Suppressor macrophage (primary cell): ENCODE results near the gene PDZRN4.
"Not testable (repeated sequence)": the region's sequence is repeated elsewhere in the genome, so short reads cannot be mapped to it uniquely, and the experiment has no call there.

Experiments used
- DNase-seq, 4 experiments: peaks; one replicate each; pipeline ENCODE4 v3.0.0-alpha.2; 2020 to 2022

PDZRN4 gene

DNA sequence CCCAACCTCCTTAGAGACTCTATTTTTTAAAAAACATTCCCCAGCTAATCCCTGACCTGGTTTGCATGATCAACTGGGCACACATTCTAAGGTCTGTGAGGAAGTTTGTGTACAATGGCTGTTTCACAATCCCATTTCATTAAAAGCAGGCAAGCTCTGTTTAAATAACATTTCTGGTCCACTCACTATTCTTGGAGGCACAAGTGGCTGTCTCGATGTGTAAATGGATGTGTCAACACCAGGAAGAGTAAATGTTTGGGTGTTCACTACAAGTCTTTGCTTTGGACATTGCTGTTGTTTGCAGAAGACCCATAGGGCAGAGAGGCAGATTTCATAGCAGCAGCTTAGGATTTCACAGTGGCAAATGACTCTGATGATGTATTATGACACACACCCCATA lies 98.3 kb downstream of the PDZRN4 start:
- DNase-seq: peak in 3 of 4 experiments; percentile 12 to 29 (median 21)

DNA sequence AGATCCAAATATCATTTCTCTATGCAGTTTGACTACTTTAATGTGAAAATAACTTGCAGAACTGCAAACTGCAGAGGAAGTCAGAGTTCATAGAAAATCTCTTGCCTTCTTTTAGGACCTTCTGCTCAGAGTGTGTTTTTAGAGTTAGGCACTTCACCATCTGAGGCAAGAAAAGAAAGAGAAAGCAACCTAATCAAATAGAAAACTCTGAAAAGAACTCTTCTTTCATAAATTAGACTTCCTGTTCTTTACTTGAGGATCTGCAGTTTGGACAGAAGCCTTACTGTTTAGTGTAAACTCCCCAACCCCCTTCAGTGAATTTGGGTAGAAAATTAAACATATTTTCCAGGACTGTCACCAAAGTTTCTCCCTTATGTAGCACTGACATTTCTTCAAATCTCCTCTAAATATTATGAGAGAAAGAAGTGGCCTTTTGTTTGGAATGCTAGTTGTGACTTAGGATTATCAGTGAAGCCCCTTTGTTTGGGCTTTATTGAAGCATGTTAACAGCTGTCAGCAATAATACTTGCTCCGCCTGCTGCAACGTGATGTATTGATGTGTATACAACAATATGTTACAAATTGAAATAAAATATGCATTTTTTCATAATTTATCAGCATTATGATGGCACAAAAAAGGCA lies 99.5 kb downstream of the PDZRN4 start:
- DNase-seq: peak in 1 of 4 experiments; percentile 6

DNA sequence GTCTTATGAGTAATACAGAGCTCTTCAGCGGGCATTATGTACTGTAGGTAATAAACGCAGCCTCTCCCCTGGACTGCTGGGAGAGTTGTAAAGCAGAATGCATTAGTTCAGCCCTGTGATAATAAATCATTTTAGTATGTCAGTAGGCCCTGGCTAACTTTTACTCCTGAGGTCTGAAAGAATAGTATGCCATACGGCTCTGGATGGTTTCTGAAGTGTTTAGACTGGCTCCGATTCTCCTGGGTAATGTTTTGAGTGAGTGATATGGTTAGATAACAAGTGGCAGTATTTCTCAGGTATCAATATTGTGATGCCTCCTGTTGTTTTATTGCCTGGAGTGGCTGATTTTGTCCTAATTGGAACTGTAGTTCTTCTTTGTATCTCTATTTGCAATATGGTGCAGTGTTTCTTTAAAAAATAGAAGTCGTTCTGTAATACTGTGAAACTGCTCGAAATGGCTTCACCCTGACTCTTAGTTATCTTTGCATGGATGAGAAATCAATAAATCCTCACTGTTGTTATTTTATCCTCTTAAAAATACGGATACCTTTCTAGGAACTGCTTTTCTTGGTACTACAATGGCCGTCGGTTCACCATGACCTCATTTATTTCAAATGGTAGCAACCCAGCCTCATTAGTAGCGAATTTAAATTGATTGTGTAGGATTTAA lies 100.2 kb downstream of the PDZRN4 start:
- no peak for DNase-seq

GRCh38 chr12:41289501-41289900 lies 101.4 kb downstream of the PDZRN4 start:
- DNase-seq: no peak

DNA sequence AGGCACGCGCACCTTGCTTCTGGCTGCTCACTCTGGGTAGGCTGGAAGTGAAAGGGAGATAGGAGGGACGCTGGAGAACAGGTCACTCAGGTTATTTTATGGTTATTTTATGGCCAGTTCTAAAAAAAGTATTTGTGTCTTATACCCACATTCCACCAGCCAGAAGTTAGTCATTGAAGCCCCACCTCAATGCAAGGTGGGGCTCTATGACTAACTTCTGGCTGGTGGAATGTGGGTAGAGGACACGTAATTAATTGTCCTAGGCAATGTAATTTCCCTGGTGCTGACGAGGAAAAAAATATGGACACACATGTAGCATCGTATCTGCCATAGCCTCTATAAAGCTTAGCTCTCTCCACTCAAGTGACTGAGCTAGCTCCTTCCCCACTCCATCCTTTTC lies 104.9 kb downstream of the PDZRN4 start:
- no peak for DNase-seq

GRCh38 chr12:41293461-41293860 lies 105.3 kb downstream of the PDZRN4 start:
- no peak for DNase-seq

- DNase-seq: no peak
These were observed 114.9 kb downstream of the PDZRN4 start for GRCh38 chr12:41302979-41303403.

DNA sequence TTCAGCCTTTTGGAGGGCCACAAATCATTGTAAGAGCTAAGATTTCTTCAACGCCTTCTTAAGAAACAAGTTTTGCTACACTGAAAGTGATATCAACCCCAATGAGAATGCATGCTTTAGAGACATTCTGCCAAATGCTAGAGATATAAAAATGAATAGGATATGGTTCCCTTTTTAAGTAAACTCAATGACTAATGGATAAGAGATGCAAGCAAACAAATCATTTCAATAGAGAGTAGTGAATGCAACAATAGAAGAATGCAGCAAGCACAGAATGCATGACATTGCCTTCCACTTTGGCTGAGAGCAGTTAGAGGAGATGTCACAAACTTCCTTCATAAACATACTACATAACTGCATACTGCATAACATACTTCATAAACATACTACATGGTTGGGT lies 116.4 kb downstream of the PDZRN4 start:
- DNase-seq: no peak

DNA sequence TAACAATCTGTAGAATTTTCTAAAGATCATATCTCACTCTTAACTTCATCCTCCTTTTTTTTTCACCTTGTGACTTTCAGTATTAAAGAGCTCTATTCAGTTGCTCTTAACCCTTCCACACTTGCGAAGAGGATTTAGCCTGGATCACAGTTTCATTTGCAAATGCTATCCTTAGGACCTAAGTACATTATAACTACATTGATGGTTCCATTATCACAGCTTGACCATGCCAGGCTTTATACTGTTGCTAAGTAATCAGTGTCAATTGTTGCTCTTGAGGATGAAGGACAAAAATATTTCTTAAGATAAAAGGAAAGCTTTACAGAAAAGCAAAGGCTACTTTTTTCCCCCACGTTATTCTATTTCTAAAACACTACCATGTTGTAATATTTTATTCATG lies 122.2 kb downstream of the PDZRN4 start:
- no peak for DNase-seq

- DNase-seq: no peak
These were observed 123.8 kb downstream of the PDZRN4 start for GRCh38 chr12:41311883-41312282.

DNA sequence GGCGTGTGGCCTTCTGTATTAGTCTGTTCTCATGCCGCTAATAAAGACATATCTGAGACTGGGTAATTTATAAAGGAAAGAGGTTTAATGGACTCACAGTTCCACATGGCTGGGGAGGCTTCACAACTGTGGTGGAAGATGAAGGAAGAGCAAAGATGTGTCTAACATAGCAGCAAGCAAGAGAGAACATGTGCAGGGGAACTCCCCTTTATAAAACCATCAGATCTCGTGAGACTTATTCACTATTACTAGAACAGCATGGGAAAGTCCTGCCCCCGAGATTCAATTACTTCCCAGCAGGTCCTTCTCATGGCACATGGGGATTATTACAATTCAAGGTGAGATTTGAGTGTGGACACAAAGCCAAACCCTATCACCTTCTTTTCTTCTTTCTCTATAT lies 124.3 kb downstream of the PDZRN4 start:
- not testable (repeated sequence) for DNase-seq

- no peak for DNase-seq
These were observed 137.2 kb downstream of the PDZRN4 start for GRCh38 chr12:41325336-41325735.

GRCh38 chr12:41327096-41327895 lies 139.2 kb downstream of the PDZRN4 start:
- DNase-seq: peak in 2 of 4 experiments; percentile 2 to 8

GRCh38 chr12:41333974-41334373 lies 145.9 kb downstream of the PDZRN4 start:
- DNase-seq: no peak

- DNase-seq: no peak
These were observed 146.3 kb downstream of the PDZRN4 start for GRCh38 chr12:41334390-41334789.

DNA sequence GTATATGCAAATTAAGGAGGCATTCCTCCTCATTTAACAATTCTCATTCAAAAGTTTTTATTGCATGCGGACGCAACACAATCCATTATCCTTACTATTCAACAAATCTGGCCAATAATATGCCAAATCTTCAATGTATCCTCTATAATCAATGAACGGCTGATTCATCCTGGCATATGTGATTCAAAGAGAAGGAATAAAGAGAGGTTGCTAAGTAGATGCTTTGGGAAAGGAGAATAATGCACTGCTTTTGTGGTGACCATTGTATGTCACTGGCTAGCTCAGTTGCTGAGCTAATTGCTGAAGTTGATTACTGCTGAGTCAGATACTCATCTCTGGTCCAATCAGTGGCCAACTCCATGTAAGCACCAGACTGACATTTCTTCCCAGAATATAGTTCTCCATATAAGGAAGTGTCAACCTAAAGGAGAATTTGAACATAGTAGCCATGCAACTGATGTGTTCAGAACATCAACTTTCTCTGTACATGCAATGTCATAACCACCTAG lies 148.0 kb downstream of the PDZRN4 start:
- DNase-seq: no peak

DNA sequence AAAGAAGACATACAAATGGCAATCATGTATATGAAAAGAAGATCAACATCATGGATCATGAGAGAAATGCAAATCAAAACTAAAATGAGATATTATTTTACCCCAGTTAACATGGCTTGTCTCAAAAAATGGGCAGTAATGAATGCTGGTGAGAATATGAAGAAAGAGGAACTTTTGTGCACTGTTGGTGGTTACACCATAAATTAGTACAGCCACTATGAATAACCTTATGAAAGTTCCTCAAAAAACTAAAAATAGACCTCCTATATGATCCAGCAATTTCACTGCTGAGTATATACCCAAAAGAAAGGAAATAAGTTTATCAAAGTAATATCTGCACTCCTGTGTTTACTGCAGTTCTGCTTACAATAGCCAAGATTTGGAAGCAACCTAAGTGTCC lies 151.7 kb downstream of the PDZRN4 start:
- DNase-seq: peak; percentile 18 to 81 (median 62)

DNA sequence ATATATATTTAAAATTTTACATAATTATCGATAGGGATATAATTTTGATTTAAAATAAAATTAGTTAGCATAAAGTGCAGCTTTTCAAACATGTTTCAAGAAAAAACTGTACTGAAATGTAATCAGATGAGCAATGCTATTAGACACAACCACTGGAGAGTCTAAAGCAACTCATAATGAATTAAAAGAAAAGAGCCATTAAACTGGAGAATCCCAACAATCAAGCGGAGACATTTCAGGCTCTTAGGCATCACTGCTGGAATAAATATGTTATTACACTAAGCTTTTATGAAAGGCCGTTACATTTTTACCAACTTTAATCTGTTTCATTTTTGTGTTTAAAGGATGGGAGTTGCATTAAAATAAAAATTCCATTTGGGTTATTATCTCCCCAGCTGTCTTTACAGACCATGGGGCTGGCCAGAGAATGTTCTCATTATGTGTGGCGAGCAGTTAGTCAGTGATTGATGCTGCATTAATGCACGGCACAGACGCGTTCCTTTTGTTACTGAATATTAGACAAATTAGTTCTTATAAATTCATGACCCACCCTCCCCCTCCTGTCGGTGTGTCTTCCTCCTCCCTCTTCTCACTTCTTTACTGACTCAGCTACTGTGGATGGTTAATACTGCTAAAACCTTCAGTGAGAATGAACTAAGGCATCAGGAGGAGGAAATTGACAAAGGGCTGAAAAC lies 156.8 kb downstream of the PDZRN4 start:
- no peak for DNase-seq

DNA sequence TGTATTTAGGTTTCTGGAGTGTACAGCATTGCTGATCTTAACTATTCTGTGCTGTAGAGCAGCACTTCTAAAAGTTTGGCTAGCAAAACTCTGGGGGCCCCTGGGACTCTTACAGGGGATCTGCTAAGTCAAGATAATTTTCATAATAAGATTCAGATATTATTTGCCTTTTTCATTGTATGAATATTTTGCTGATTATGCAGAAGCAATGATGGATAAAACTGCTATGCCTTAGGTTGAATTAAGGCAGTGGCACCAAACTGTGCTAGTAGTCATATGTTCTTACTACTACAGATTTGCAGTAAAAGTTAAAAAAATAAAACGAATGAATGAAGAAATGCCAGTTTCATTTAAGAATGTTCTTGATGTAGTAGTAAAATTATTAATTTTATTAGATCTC lies 160.1 kb downstream of the PDZRN4 start:
- DNase-seq: no peak

DNA sequence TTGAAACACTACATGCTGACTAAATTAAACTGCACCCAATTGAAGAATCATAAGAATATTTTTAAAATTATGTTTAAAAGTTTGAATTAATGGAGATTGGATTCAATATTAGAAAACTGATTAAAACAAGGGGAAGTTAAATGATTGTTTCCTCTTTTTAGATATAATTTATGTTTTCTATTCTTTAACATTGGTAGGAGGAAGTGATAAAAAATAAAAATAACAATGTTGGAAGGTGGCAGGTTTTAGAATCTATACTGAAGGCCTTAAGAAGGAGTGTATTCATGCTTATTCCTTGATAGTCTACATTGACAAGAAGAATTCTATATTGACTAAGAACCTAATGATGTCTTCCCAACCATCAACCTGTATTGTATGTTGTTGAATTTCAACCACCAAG lies 168.1 kb downstream of the PDZRN4 start:
- DNase-seq: no peak

- no peak for DNase-seq
These were observed 173.6 kb downstream of the PDZRN4 start for GRCh38 chr12:41361738-41362137.

DNA sequence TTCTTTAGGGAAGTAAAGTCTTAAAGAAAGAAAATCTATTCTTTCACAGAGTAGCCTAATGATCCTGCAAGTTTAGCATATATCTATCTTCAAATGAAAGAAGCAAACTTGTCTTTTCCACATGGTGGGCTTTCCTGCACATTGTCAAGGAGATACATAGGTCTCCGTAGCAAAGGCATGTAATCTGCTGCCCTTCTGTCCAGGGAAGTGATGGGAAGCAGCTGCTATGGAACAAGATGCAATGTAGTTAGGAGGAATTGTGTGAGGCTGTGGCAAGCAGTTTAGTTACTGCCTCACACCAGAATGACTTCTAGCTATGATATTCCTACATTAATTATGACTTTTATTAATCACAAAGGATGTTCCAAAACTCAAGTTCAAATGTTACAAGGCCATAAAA lies 174.4 kb downstream of the PDZRN4 start:
- DNase-seq: no peak

DNA sequence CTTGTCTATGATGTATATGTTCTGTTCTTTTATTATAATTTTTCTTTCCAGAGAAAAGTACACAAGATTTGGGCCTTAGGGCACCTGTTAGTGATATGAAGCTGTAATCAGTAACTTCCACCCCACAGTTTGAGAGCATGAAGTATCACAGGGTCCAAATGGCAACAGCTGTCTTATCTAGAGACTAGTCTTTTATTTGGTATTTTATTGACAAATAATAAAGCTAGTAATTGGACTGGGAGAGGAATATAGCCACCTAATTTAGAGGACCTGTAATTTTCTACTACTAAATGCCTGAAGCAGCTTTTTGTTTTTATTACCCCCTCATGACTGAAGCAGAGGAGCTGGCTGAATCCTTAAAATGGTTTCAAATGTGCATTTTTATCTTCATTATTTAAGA lies 174.8 kb downstream of the PDZRN4 start:
- no peak for DNase-seq
